Endometrial microvascular endothelial cells (primary cell): ENCODE data around the gene DEDD2. TPM values are rescaled to one million over a fixed set of nuclear protein-coding genes. Genes with fewer than 3 reads are reported as not detected.

Experiments
- in situ Hi-C: cut with HindIII; loops from 2 replicates; pipeline ENCODE4 v1.10.0; 2017; ENCODE audit warnings: low sequenced_read_pairs, low pct_unique_long_range_greater_than_20kb; ENCODE audit errors: inconsistent ontology term
- total RNA-seq: library from RNA; depleted of rRNA; stranded (reverse); fragments of >200 nt; gene quantifications from one replicate; pipeline ENCODE4 v1.2.3, GENCODE V29; 2015; ENCODE audit errors: inconsistent ontology term

Gene DEDD2
- total RNA-seq, 1 donor from 2014 or later: 46.6 TPM

- in situ Hi-C loops: no loop called here
Observed at GRCh38 chr19:42232435-42232834, 15.0 kb upstream of the DEDD2 start.

GRCh38 chr19:42230571-42230970 lies 13.1 kb upstream of the DEDD2 start:
- in situ Hi-C loops: no loop called here

GRCh38 chr19:42229855-42230351 lies 12.4 kb upstream of the DEDD2 start:
- in situ Hi-C loops: no loop called here

GRCh38 chr19:42229301-42229854 lies 11.9 kb upstream of the DEDD2 start:
- in situ Hi-C loops: no loop called here

- in situ Hi-C loops: no loop called here
Observed at GRCh38 chr19:42228641-42229040, 11.2 kb upstream of the DEDD2 start.

GRCh38 chr19:42226886-42227285 lies 9.4 kb upstream of the DEDD2 start:
- in situ Hi-C loops: no loop called here

GRCh38 chr19:42225718-42226292 lies 8.3 kb upstream of the DEDD2 start:
- in situ Hi-C loops: no loop called here

GRCh38 chr19:42224940-42225717 lies 7.7 kb upstream of the DEDD2 start:
- in situ Hi-C loops: no loop called here

- in situ Hi-C loops: no loop called here
Observed at GRCh38 chr19:42220751-42221097, 3.2 kb upstream of the DEDD2 start.

- in situ Hi-C loops: no loop called here
Observed at GRCh38 chr19:42219812-42220750, 2.6 kb upstream of the DEDD2 start, which contains the start of gene ZNF526. TSS of gene ZNF526 (plus strand) at chr19:42220312. CDS start at chr19:42224404, 4,092 bp downstream.

GRCh38 chr19:42216653-42217519 lies 591 bp downstream of the DEDD2 start:
- in situ Hi-C loops: no loop called here

GRCh38 chr19:42214810-42215485 lies 2.5 kb downstream of the DEDD2 start:
- in situ Hi-C loops: no loop called here

- in situ Hi-C loops: no loop called here
Observed at GRCh38 chr19:42212886-42213285, 4.6 kb downstream of the DEDD2 start.

- in situ Hi-C loops: no loop called here
Observed at GRCh38 chr19:42208612-42209011, 8.9 kb downstream of the DEDD2 start.

- in situ Hi-C loops: no loop called here
Observed at GRCh38 chr19:42207767-42208271, 9.7 kb downstream of the DEDD2 start.

GRCh38 chr19:42206871-42207755 lies 10.4 kb downstream of the DEDD2 start:
- in situ Hi-C loops: no loop called here

GRCh38 chr19:42204664-42205063 lies 12.8 kb downstream of the DEDD2 start:
- in situ Hi-C loops: no loop called here
